Psoas muscle (tissue), 8 donors: ENCODE measurements around the gene SPATA31D3. TPM values are rescaled to one million over a fixed set of nuclear protein-coding genes. Genes with fewer than 3 reads are reported as not detected.

Experiments
- ATAC-seq, 4 donors: fragments of 200-7000 bp; cut with Tn5 transposase; one replicate each; pipeline ENCODE4 v1.9.1; 2020; ENCODE audit warnings: moderate library complexity in 3 of 4, mild to moderate bottlenecking in 2 of 4
- DNase-seq, 2 donors: peaks; one replicate each; pipeline ENCODE4 v3.0.0-alpha.2; 2020
- H3K27ac ChIP-seq: fragments of 200-600 bp; one replicate; pipeline ENCODE4 v1.8.0; 2022
- H3K27me3 ChIP-seq, 3 donors: fragments of 200-600 bp in 1 of 3; one replicate each; pipeline versions ENCODE4 v1.6.1 to v1.8.0; 2013 to 2022; ENCODE audit warnings: low read length in 2 of 3, mild to moderate bottlenecking in 2 of 3, moderate library complexity in 1 of 3; ENCODE audit not compliant: insufficient read depth in 3 of 3
- H3K36me3 ChIP-seq, 2 donors: fragments of 200-600 bp in 1 of 2; one replicate each; pipeline versions ENCODE4 v1.6.1 to v1.8.0; 2013 to 2022; ENCODE audit warnings: low read depth in 1 of 2, mild to moderate bottlenecking in 1 of 2, moderate library complexity in 1 of 2; ENCODE audit not compliant: insufficient read depth in 1 of 2
- H3K4me1 ChIP-seq: fragments of 200-600 bp; one replicate; pipeline ENCODE4 v1.8.0; 2022
- H3K4me3 ChIP-seq: fragments of 200-600 bp; one replicate; pipeline ENCODE4 v1.8.0; 2022; ENCODE audit warnings: mild to moderate bottlenecking
- H3K9me3 ChIP-seq: fragments of 200-600 bp; one replicate; pipeline ENCODE4 v1.8.0; 2022
- CTCF ChIP-seq: fragments of 200-600 bp; IDR thresholded peaks from one replicate; pipeline ENCODE4 v1.8.0; 2022; ENCODE audit warnings: antibody characterized with exemption
- WGBS, 3 donors: extraction: QIAGEN DNeasy Blood & Tissue Kit; methylation state at CpG; one replicate each; pipeline versions ENCODE4 v1.1.6 to v1.1.7; 2013; 5-methylcytosine and 5-hydroxymethylcytosine counted together
- intact Hi-C, 2 donors: fragments of 100-400 bp; cut with DNase I; formaldehyde crosslinking; loops; one replicate each; pipeline versions ENCODE4 v1.11.0 to v1.14.2; 2022
- polyA plus RNA-seq, 3 donors: library from polyadenylated mRNA; stranded (reverse); fragments of 200-250 nt; gene quantifications; one replicate each; pipeline ENCODE4 v1.2.3, GENCODE V29; 2013
- total RNA-seq, 4 donors: library from RNA; stranded (reverse); fragmentation: NEBNext Ultra II Directional in 2 of 4; extraction: Animal tissue kit (Norgen Biotek cat#: 25700) in 2 of 4; gene quantifications; one replicate each; pipeline versions ENCODE4 v1.2.1 to v1.2.4, GENCODE V29; 2021 to 2023
- donor health status: healthy with polysubstance abuse.
- donor health status: DM: no; HTN: no; CAD: no; lungs with moderate emphysema.
- donor health status: Bipolar disorder and iron deficiency.
- donor health status: healthy.
- donor health status: DM: yes; HTN: yes; CAD: no.
- donor health status: DM: no; HTN: no; CAD: no.
- donor health status: DM: no; HTN: no; CAD: no.
- donor health status: DM: yes; HTN: yes; CAD: no.

Gene SPATA31D3
- total and polyA plus RNA-seq, 7 donors = not detected

- no peak for TF ChIP-seq CTCF
- H3K27ac ChIP-seq = no peak overlapping the region
- no peaks in the 10 kb centered on the region for H3K4me1 ChIP-seq
- intact Hi-C loops = no loop called here
- no peak overlapping the region for H3K4me3 ChIP-seq
- ATAC-seq (no peak), DNase-seq (no peak)
- 90 to 100% (median 92%) methylated on average over 1 of the region's 1 CpG for WGBS, 3 donors
- H3K27me3 ChIP-seq = no peaks in the 10 kb centered on the region
- no peaks in the 10 kb centered on the region for H3K36me3 ChIP-seq
- H3K9me3 ChIP-seq = no peaks in the 10 kb centered on the region
These were observed 46.4 kb downstream of the SPATA31D3 start for GRCh38 chr9:81989700-81990099.

GRCh38 chr9:81993656-81994055, 50.4 kb downstream of the SPATA31D3 start:
- no peaks in the 10 kb centered on the region for H3K9me3 ChIP-seq
- TF ChIP-seq CTCF = no peak
- DNase-seq (no peak), ATAC-seq (no peak)
- H3K27ac ChIP-seq = no peak overlapping the region
- no peaks in the 10 kb centered on the region for H3K27me3 ChIP-seq
- H3K4me1 ChIP-seq = no peaks in the 10 kb centered on the region
- WGBS, 3 donors = 91 to 95% (median 93%) methylated on average over 5 of the region's 5 CpGs
- H3K4me3 ChIP-seq = no peak overlapping the region
- no peaks in the 10 kb centered on the region for H3K36me3 ChIP-seq
- intact Hi-C loops = no loop called here

Other genes with a start within 250 kb of the SPATA31D3 start
- gene SPATA31D4, start 15.1 kb upstream of the SPATA31D3 start, total RNA-seq = not detected
- gene SPATA31D4, start 15.1 kb upstream of the SPATA31D3 start, polyA plus RNA-seq = not detected
- not detected for gene SPATA31D1, start 45.3 kb downstream of the SPATA31D3 start, total RNA-seq
- gene SPATA31D1, start 45.3 kb downstream of the SPATA31D3 start, polyA plus RNA-seq = under 1 TPM in 1 of 3 donors, not detected in 2; 0.03 TPM